GM12878 (cell line): Measurements from ENCODE around the gene NCAN. TPM values are rescaled to one million over a fixed set of nuclear protein-coding genes. Genes with fewer than 3 reads are reported as not detected.

Source experiments
- ATAC-seq: fragments of 200-7000 bp; cut with Tn5 transposase; 3 replicates; pipeline ENCODE4 v1.9.1; 2020; ENCODE audit warnings: mild to moderate bottlenecking, moderate library complexity
- BruUV-seq: library from RNA; stranded (reverse); fragments of 400-500 nt; replicated peaks from 2 replicates; lab custom pipeline; 2021; lab: Mats Ljungman, UMichigan
- CTCF ChIA-PET: fragments of 300-600 bp; sonication (Branson Sonifier 250); formaldehyde crosslinking; extraction: SDS; loops from one replicate; lab custom pipeline; 2021; ENCODE audit warnings: inconsistent platforms; lab: Yijun Ruan, JAX
- POLR2A ChIA-PET: fragments of 350-600 bp; formaldehyde crosslinking; extraction: SDS; loops from one replicate; lab custom pipeline; 2021; ENCODE audit warnings: inconsistent platforms; lab: Charles Lee
- RAD21 ChIA-PET: fragments of 300-600 bp; sonication (Branson Sonifier 250); formaldehyde crosslinking; loops from one replicate; lab custom pipeline; 2023; ENCODE audit warnings: antibody characterized with exemption; ENCODE audit not compliant: unreplicated experiment; lab: Charles Lee
- SMC1A ChIA-PET: fragments of 300-600 bp; sonication (Branson Sonifier 250); formaldehyde crosslinking; loops from one replicate; lab custom pipeline; 2023; ENCODE audit not compliant: unreplicated experiment, uncharacterized antibody; lab: Charles Lee
- DNase-seq: peaks from one replicate; pipeline ENCODE4 v3.0.0-alpha.2; 2011; ENCODE audit warnings: low read depth, low spot score
- FAIRE-seq: peaks from 3 replicates; lab custom pipeline; 2011; peaks lifted over from hg19 to GRCh38; lab: Jason Lieb, UNC
- H2AFZ ChIP-seq: 2 replicates; pipeline ENCODE4 v1.6.0; 2011; ENCODE audit warnings: low read depth, low read length, control low read depth; ENCODE audit not compliant: control insufficient read depth
- H3K27ac ChIP-seq: 2 replicates; pipeline ENCODE4 v1.5.1; 2011; ENCODE audit warnings: control low read depth; ENCODE audit not compliant: control insufficient read depth, insufficient read depth
- H3K27me3 ChIP-seq, 2 experiments: replicated peaks in 1 of 2; 2 replicates each; pipeline versions ENCODE4 v1.6.0 to v1.6.1; 2011; ENCODE audit warnings: low read length in 1 of 2; ENCODE audit not compliant: control insufficient read depth in 2 of 2, insufficient read depth in 2 of 2
- H3K36me3 ChIP-seq, 2 experiments: 2 replicates each; pipeline ENCODE4 v1.5.1; 2011; ENCODE audit warnings: low read length in 1 of 2; ENCODE audit not compliant: control insufficient read depth in 2 of 2, insufficient read depth in 2 of 2
- H3K4me1 ChIP-seq: 2 replicates; pipeline ENCODE4 v1.6.1; 2011; ENCODE audit warnings: mild to moderate bottlenecking, low read length, moderate library complexity, mixed read lengths; ENCODE audit not compliant: control insufficient read depth, insufficient read depth
- H3K4me2 ChIP-seq: 2 replicates; pipeline ENCODE4 v1.6.0; 2011; ENCODE audit warnings: control low read depth; ENCODE audit not compliant: control insufficient read depth, insufficient read depth
- H3K4me3 ChIP-seq: fragments of 200-600 bp; sonication (generic); 2 replicates; pipeline ENCODE4 v1.5.1; 2016
- H3K79me2 ChIP-seq: 2 replicates; pipeline ENCODE4 v1.6.0; 2011; ENCODE audit warnings: low read length; ENCODE audit not compliant: control insufficient read depth, insufficient read depth
- H3K9ac ChIP-seq: 2 replicates; pipeline ENCODE4 v1.8.0; 2011; ENCODE audit warnings: low read length, control low read depth, mixed read lengths; ENCODE audit not compliant: control insufficient read depth, insufficient read depth
- H3K9me3 ChIP-seq: replicated peaks from 3 replicates; pipeline ENCODE4 v1.5.1; 2011; ENCODE audit warnings: mild to moderate bottlenecking, low read length; ENCODE audit not compliant: control insufficient read depth, insufficient read depth
- H4K20me1 ChIP-seq: 2 replicates; pipeline ENCODE4 v1.6.0; 2011; ENCODE audit not compliant: control insufficient read depth, insufficient read depth
- BHLHE40 ChIP-seq, 2 experiments: fragments of 450-650 bp in 1 of 2; IDR thresholded peaks; 2 replicates each; pipeline ENCODE4 v1.6.1; 2011 to 2017; ENCODE audit warnings: low read depth in 2 of 2, borderline replicate concordance in 1 of 2, improper control_type of control experiment in 1 of 2, low read length in 1 of 2, mild to moderate bottlenecking in 1 of 2
- CEBPB ChIP-seq, 2 experiments: fragments of 150-350 bp in 1 of 2; IDR thresholded peaks; 2 replicates each; pipeline ENCODE4 v1.6.1; 2012 to 2014; ENCODE audit warnings: low read depth in 2 of 2, low read length in 2 of 2, borderline replicate concordance in 1 of 2, inconsistent platforms in 1 of 2
- CHD4 ChIP-seq: fragments of 200-600 bp; sonication (generic); IDR thresholded peaks from 2 replicates; pipeline ENCODE4 v1.6.1; 2016; ENCODE audit warnings: mild to moderate bottlenecking
- FOXK2 ChIP-seq: fragments of 450-650 bp; IDR thresholded peaks from 2 replicates; pipeline ENCODE4 v1.6.1; 2017; ENCODE audit warnings: mild to moderate bottlenecking, moderate library complexity
- MYC ChIP-seq: IDR thresholded peaks from 2 replicates; pipeline ENCODE4 v1.6.1; 2011; ENCODE audit warnings: mild to moderate bottlenecking, low read length, moderate library complexity, inconsistent platforms; ENCODE audit not compliant: insufficient read depth, insufficient replicate concordance, insufficient read length, severe bottlenecking
- NFYB ChIP-seq: IDR thresholded peaks from 2 replicates; pipeline ENCODE4 v1.6.1; 2011; ENCODE audit warnings: low read depth, mild to moderate bottlenecking, low read length, improper control_type of control experiment, moderate library complexity; ENCODE audit not compliant: insufficient read depth
- SPI1 ChIP-seq: IDR thresholded peaks from 2 replicates; pipeline ENCODE4 v1.6.1; 2011; ENCODE audit warnings: low read depth, mild to moderate bottlenecking, low read length, moderate library complexity, borderline replicate concordance; ENCODE audit not compliant: insufficient read depth
- SUPT20H ChIP-seq: IDR thresholded peaks from 2 replicates; pipeline ENCODE4 v1.6.1; 2011; ENCODE audit warnings: low read depth, mild to moderate bottlenecking, low read length, moderate library complexity, borderline replicate concordance; ENCODE audit not compliant: control insufficient read depth
- ZNF217 ChIP-seq: fragments of 450-650 bp; IDR thresholded peaks from 2 replicates; pipeline ENCODE4 v1.6.1; 2017; ENCODE audit warnings: antibody characterized with exemption, mild to moderate bottlenecking
- ZNF274 ChIP-seq: IDR thresholded peaks from one replicate; pipeline ENCODE4 v1.8.0; 2011; ENCODE audit not compliant: insufficient read length, insufficient read depth
- WGBS: methylation state at CpG from one replicate; pipeline ENCODE4 v1.1.6; 2016; ENCODE audit warnings: low lambda C conversion rate; ENCODE audit not compliant: insufficient replicate concordance, insufficient coverage; ENCODE audit errors: missing lambda C conversion rate; 5-methylcytosine and 5-hydroxymethylcytosine counted together
- in situ Hi-C: fragments of 300-500 bp; cut with MboI; formaldehyde crosslinking; loops from 9 replicates; pipeline ENCODE4 v1.14.3; 2018; ENCODE audit warnings: mixed read lengths
- intact Hi-C: fragments of 100-400 bp; cut with micrococcal nuclease; formaldehyde crosslinking; loops from one replicate; pipeline ENCODE4 v1.14.2; 2022; ENCODE audit not compliant: unreplicated experiment
- polyA plus RNA-seq, 11 experiments: library from polyadenylated mRNA; depleted of rRNA in 4 of 11; unstranded in 6 of 11; stranded (reverse) in 5 of 11; fragments of >200 nt; fragmentation: Nextera tagmentation in 4 of 11; fragmentation: Illumina TruSeq in 1 of 11; extraction: Ambion mirVana in 4 of 11; extraction: Trizol in 1 of 11; gene quantifications; 1 replicate in 1 of 11; 2 replicates in 10 of 11; pipeline versions ENCODE4 v1.2.1 to v1.2.3, GENCODE V29; 2011 to 2016; ENCODE audit warnings: inconsistent platforms in 2 of 11, missing spikeins in 2 of 11, low read depth in 1 of 11
- total RNA-seq, 4 experiments: library from RNA; depleted of rRNA in 3 of 4; stranded (reverse); fragments of >200 nt in 3 of 4; fragmentation: Illumina TruSeq in 1 of 4; extraction: Trizol in 1 of 4; gene quantifications; 2 replicates each; pipeline versions ENCODE4 v1.2.1 to v1.2.3, GENCODE V29; 2013 to 2021
- TF ChIP-seq, protein P1 (sequence below): fragments of 450-650 bp; IDR thresholded peaks from 2 replicates; pipeline ENCODE4 v1.6.1; 2016; ENCODE audit warnings: mild to moderate bottlenecking, moderate library complexity, borderline replicate concordance
- TF ChIP-seq, protein P2 (sequence below): fragments of 450-650 bp; IDR thresholded peaks from 2 replicates; pipeline ENCODE4 v1.6.1; 2017; ENCODE audit warnings: mild to moderate bottlenecking, moderate library complexity

The NCAN gene
- total and polyA plus RNA-seq, 10 of the 15 experiments (the other 5 are each of a cell fraction or from before 2014, with no cell fraction given) = 0.02 to 0.34 (median 0.12) TPM; not detected in 1

DNA sequence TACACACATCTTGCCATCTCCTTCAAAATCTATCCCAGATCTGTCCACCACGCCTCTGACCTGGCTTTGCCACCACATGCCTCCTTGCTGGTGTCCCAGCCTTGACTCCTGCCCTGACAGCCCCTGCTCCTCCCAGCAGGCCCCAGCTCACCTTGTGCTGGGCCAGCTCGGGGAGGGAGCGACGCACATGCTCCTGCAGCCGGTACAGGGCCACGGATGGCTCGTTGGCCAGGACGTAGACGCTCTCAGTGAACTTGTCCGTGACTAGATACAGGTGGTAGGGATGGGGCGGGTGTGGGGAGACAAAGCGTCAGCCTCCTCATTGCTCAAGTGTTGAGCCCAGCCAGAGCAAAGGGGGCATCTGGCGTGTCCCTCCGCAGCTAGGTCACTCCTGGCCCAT lies 25.0 kb upstream of the NCAN start:
- FAIRE-seq (no peak), ATAC-seq (no peak), DNase-seq (no peak)
- ChIA-PET RAD21 (no interaction called here), POLR2A (interaction anchor here (0.7 kb wide), 1 partner anchor 164 kb away, joined by 3 read pairs; no protein-coding TSS in a partner anchor), CTCF (interaction anchor here (0.6 to 1.0 kb wide), 2 partner anchors 12 to 157 kb away, joined by 3 to 5 read pairs; no protein-coding TSS in a partner anchor), SMC1A (no interaction called here)
- Histone ChIP-seq H3K9ac (no peak overlapping the region), H3K36me3 (peaks cover 2 to 3% of the 10 kb centered on the region in 2 experiments; a peak in 2 of 4 replicates), H3K27me3 (no peaks in the 10 kb centered on the region), H3K9me3 (peaks cover 2% of the 10 kb centered on the region; the same call in 1 of the 3 replicates), H3K4me3 (no peak overlapping the region), H4K20me1 (no peaks in the 10 kb centered on the region), H3K4me2 (no peak overlapping the region), H3K79me2 (peaks cover 18% of the 10 kb centered on the region), H2AFZ (no peak overlapping the region), H3K4me1 (peaks cover 6% of the 10 kb centered on the region; the same call in 1 of the 2 replicates), H3K27ac (no peak overlapping the region)
- TF ChIP-seq ZNF274 (no peak), CEBPB (IDR thresholded peaks at IDR 0.05; ENCODE audit: borderline replicate concordance in 1 of 2, low read depth in 2 of 2, low read length in 2 of 2) (no peak), CHD4 (no peak), MYC (no peak), ZNF217 (no peak), BHLHE40 (IDR thresholded peaks at IDR 0.05; ENCODE audit: borderline replicate concordance in 1 of 2, low read depth in 2 of 2, low read length in 1 of 2) (no peak), SPI1 (no peak), NFYB (no peak), FOXK2 (no peak), SUPT20H (no peak)
- TF ChIP-seq, protein P1, sequence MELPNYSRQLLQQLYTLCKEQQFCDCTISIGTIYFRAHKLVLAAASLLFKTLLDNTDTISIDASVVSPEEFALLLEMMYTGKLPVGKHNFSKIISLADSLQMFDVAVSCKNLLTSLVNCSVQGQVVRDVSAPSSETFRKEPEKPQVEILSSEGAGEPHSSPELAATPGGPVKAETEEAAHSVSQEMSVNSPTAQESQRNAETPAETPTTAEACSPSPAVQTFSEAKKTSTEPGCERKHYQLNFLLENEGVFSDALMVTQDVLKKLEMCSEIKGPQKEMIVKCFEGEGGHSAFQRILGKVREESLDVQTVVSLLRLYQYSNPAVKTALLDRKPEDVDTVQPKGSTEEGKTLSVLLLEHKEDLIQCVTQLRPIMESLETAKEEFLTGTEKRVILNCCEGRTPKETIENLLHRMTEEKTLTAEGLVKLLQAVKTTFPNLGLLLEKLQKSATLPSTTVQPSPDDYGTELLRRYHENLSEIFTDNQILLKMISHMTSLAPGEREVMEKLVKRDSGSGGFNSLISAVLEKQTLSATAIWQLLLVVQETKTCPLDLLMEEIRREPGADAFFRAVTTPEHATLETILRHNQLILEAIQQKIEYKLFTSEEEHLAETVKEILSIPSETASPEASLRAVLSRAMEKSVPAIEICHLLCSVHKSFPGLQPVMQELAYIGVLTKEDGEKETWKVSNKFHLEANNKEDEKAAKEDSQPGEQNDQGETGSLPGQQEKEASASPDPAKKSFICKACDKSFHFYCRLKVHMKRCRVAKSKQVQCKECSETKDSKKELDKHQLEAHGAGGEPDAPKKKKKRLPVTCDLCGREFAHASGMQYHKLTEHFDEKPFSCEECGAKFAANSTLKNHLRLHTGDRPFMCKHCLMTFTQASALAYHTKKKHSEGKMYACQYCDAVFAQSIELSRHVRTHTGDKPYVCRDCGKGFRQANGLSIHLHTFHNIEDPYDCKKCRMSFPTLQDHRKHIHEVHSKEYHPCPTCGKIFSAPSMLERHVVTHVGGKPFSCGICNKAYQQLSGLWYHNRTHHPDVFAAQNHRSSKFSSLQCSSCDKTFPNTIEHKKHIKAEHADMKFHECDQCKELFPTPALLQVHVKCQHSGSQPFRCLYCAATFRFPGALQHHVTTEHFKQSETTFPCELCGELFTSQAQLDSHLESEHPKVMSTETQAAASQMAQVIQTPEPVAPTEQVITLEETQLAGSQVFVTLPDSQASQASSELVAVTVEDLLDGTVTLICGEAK = no peak
- TF ChIP-seq, protein P2, sequence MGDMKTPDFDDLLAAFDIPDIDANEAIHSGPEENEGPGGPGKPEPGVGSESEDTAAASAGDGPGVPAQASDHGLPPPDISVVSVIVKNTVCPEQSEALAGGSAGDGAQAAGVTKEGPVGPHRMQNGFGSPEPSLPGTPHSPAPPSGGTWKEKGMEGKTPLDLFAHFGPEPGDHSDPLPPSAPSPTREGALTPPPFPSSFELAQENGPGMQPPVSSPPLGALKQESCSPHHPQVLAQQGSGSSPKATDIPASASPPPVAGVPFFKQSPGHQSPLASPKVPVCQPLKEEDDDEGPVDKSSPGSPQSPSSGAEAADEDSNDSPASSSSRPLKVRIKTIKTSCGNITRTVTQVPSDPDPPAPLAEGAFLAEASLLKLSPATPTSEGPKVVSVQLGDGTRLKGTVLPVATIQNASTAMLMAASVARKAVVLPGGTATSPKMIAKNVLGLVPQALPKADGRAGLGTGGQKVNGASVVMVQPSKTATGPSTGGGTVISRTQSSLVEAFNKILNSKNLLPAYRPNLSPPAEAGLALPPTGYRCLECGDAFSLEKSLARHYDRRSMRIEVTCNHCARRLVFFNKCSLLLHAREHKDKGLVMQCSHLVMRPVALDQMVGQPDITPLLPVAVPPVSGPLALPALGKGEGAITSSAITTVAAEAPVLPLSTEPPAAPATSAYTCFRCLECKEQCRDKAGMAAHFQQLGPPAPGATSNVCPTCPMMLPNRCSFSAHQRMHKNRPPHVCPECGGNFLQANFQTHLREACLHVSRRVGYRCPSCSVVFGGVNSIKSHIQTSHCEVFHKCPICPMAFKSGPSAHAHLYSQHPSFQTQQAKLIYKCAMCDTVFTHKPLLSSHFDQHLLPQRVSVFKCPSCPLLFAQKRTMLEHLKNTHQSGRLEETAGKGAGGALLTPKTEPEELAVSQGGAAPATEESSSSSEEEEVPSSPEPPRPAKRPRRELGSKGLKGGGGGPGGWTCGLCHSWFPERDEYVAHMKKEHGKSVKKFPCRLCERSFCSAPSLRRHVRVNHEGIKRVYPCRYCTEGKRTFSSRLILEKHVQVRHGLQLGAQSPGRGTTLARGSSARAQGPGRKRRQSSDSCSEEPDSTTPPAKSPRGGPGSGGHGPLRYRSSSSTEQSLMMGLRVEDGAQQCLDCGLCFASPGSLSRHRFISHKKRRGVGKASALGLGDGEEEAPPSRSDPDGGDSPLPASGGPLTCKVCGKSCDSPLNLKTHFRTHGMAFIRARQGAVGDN = no peak
- no TSS peak for BruUV-seq
- 100% methylated on average over 14 of the region's 14 CpGs for WGBS
- in situ Hi-C loops = no loop called here
- intact Hi-C loops = no loop called here
